Panc1 (cell line): ENCODE measurements around the gene KLHDC9.

ENCODE experiments used
- POLR2AphosphoS5 ChIP-seq: IDR thresholded peaks from 2 replicates; pipeline ENCODE4 v1.6.1; 2012; ENCODE audit warnings: mild to moderate bottlenecking, low read depth, low read length, moderate library complexity
- SIN3A ChIP-seq: IDR thresholded peaks from 2 replicates; pipeline ENCODE4 v1.6.1; 2012; ENCODE audit warnings: low read depth, mild to moderate bottlenecking, low read length, moderate library complexity, borderline replicate concordance; ENCODE audit not compliant: insufficient read depth
- TCF7L2 ChIP-seq: IDR thresholded peaks from 2 replicates; pipeline ENCODE4 v1.6.1; 2011; ENCODE audit warnings: mild to moderate bottlenecking, low read depth, low read length, inconsistent platforms
- TF ChIP-seq, protein P1 (sequence below): fragments of 450-650 bp; IDR thresholded peaks from 2 replicates; pipeline ENCODE4 v1.5.1; 2017; ENCODE audit warnings: mild to moderate bottlenecking
- TF ChIP-seq, protein P2 (sequence below), 2 experiments: IDR thresholded peaks; 2 replicates each; pipeline ENCODE4 v1.6.1; 2011 to 2012; ENCODE audit warnings: low read depth in 2 of 2, control low read depth in 1 of 2, low read length in 1 of 2, mild to moderate bottlenecking in 1 of 2, moderate library complexity in 1 of 2; ENCODE audit not compliant: insufficient read depth in 1 of 2

- TF ChIP-seq, protein P1, sequence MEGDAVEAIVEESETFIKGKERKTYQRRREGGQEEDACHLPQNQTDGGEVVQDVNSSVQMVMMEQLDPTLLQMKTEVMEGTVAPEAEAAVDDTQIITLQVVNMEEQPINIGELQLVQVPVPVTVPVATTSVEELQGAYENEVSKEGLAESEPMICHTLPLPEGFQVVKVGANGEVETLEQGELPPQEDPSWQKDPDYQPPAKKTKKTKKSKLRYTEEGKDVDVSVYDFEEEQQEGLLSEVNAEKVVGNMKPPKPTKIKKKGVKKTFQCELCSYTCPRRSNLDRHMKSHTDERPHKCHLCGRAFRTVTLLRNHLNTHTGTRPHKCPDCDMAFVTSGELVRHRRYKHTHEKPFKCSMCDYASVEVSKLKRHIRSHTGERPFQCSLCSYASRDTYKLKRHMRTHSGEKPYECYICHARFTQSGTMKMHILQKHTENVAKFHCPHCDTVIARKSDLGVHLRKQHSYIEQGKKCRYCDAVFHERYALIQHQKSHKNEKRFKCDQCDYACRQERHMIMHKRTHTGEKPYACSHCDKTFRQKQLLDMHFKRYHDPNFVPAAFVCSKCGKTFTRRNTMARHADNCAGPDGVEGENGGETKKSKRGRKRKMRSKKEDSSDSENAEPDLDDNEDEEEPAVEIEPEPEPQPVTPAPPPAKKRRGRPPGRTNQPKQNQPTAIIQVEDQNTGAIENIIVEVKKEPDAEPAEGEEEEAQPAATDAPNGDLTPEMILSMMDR = no peak
- TF ChIP-seq POLR2AphosphoS5 = peak; percentile 82
- peak; percentile 81; the same call in 1 of the 2 replicates for TF ChIP-seq SIN3A
- TF ChIP-seq, protein P2, sequence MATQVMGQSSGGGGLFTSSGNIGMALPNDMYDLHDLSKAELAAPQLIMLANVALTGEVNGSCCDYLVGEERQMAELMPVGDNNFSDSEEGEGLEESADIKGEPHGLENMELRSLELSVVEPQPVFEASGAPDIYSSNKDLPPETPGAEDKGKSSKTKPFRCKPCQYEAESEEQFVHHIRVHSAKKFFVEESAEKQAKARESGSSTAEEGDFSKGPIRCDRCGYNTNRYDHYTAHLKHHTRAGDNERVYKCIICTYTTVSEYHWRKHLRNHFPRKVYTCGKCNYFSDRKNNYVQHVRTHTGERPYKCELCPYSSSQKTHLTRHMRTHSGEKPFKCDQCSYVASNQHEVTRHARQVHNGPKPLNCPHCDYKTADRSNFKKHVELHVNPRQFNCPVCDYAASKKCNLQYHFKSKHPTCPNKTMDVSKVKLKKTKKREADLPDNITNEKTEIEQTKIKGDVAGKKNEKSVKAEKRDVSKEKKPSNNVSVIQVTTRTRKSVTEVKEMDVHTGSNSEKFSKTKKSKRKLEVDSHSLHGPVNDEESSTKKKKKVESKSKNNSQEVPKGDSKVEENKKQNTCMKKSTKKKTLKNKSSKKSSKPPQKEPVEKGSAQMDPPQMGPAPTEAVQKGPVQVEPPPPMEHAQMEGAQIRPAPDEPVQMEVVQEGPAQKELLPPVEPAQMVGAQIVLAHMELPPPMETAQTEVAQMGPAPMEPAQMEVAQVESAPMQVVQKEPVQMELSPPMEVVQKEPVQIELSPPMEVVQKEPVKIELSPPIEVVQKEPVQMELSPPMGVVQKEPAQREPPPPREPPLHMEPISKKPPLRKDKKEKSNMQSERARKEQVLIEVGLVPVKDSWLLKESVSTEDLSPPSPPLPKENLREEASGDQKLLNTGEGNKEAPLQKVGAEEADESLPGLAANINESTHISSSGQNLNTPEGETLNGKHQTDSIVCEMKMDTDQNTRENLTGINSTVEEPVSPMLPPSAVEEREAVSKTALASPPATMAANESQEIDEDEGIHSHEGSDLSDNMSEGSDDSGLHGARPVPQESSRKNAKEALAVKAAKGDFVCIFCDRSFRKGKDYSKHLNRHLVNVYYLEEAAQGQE (IDR thresholded peaks at IDR 0.05; ENCODE audit: insufficient read depth in 1 of 2, low read depth in 2 of 2, low read length in 1 of 2) = peak in 1 of 2 experiments; percentile 45; a peak in 1 of 4 replicates
- TF ChIP-seq TCF7L2 = no peak
Measured at GRCh38 chr1:161117759-161118581, 19.8 kb downstream of the KLHDC9 start, which contains the start of the genes NIT1 and PFDN2.
